Measurements from ENCODE around the gene PTPRS. TPM values are rescaled to one million over a fixed set of nuclear protein-coding genes. Genes with fewer than 3 reads are reported as not detected.
A peak's percentile ranks its signal among the peaks of the same experiment; 100 is the strongest.

Gene PTPRS
- total RNA-seq, 1 experiment from 2014 or later = 215 TPM

- no TSS peak for BruUV-seq (replicated peaks)
- POLR2A ChIA-PET (ENCODE audit: low non-redundant PET) = interaction anchor here (0.6 kb wide), 1 partner anchor 24 kb away, joined by 4 read pairs; no protein-coding TSS in a partner anchor
These were observed 2.6 kb downstream of the PTPRS start for GRCh38 chr19:5337708-5338655.

GRCh38 chr19:5337126-5337525 lies 3.5 kb downstream of the PTPRS start:
- no peak overlapping the region for H3K4me3 ChIP-seq (ENCODE audit: low read depth, low read length, poor library complexity, severe bottlenecking)
- POLR2A ChIA-PET (ENCODE audit: low non-redundant PET) = no interaction called here
- no TSS peak for BruUV-seq (replicated peaks)
- no peaks in the 10 kb centered on the region for H3K9me3 ChIP-seq (ENCODE audit: low read depth, low read length, poor library complexity, severe bottlenecking)
- CTCF ChIA-PET = no interaction called here
- TF ChIP-seq EZH2 (IDR thresholded peaks at IDR 0.05; ENCODE audit: borderline replicate concordance, low read depth, low read length, poor library complexity, severe bottlenecking) (no peak), CTCF (conservative IDR thresholded peaks at IDR 0.05; ENCODE audit: low read depth, low read length) (no peak)
- H3K27me3 ChIP-seq (replicated peaks; ENCODE audit: insufficient read depth, low read depth, low read length, poor library complexity) = no peaks in the 10 kb centered on the region
- peaks cover 11% of the 10 kb centered on the region for H3K4me1 ChIP-seq (ENCODE audit: insufficient read depth, low read length, poor library complexity, severe bottlenecking)
- no peaks in the 10 kb centered on the region for H3K36me3 ChIP-seq (ENCODE audit: insufficient read depth, low read length, poor library complexity, severe bottlenecking)
- H3K27ac ChIP-seq (ENCODE audit: low read depth, low read length, poor library complexity, severe bottlenecking) = no peak overlapping the region
- no peak for DNase-seq (ENCODE audit: low spot score)
- intact Hi-C loops (cut with micrococcal nuclease; ENCODE audit: unreplicated experiment) = no loop called here

More at GRCh38 chr19:5337708-5338655, 2.6 kb downstream of the PTPRS start:
- TF ChIP-seq CTCF (conservative IDR thresholded peaks at IDR 0.05; ENCODE audit: low read depth, low read length) = no peak
- peak overlapping the region; percentile 83 for H3K4me3 ChIP-seq (ENCODE audit: low read depth, low read length, poor library complexity, severe bottlenecking)
- no peaks in the 10 kb centered on the region for H3K36me3 ChIP-seq (ENCODE audit: insufficient read depth, low read length, poor library complexity, severe bottlenecking)
- intact Hi-C loops (cut with micrococcal nuclease; ENCODE audit: unreplicated experiment) = no loop called here
- H3K9me3 ChIP-seq (ENCODE audit: low read depth, low read length, poor library complexity, severe bottlenecking) = no peaks in the 10 kb centered on the region
- DNase-seq (ENCODE audit: low spot score) = no peak
- H3K27me3 ChIP-seq (replicated peaks; ENCODE audit: insufficient read depth, low read depth, low read length, poor library complexity) = no peaks in the 10 kb centered on the region
- H3K4me1 ChIP-seq (ENCODE audit: insufficient read depth, low read length, poor library complexity, severe bottlenecking) = peaks cover 11% of the 10 kb centered on the region
- no peak overlapping the region for H3K27ac ChIP-seq (ENCODE audit: low read depth, low read length, poor library complexity, severe bottlenecking)
- CTCF ChIA-PET = no interaction called here

GRCh38 chr19:5336195-5336965 lies 4.2 kb downstream of the PTPRS start:
- POLR2A ChIA-PET (ENCODE audit: low non-redundant PET) = no interaction called here
- no TSS peak for BruUV-seq (replicated peaks)
- no peak overlapping the region for H3K4me3 ChIP-seq (ENCODE audit: low read depth, low read length, poor library complexity, severe bottlenecking)

More at GRCh38 chr19:5336195-5336965, 4.2 kb downstream of the PTPRS start:
- H3K27ac ChIP-seq (ENCODE audit: low read depth, low read length, poor library complexity, severe bottlenecking) = no peak overlapping the region
- no peaks in the 10 kb centered on the region for H3K36me3 ChIP-seq (ENCODE audit: insufficient read depth, low read length, poor library complexity, severe bottlenecking)
- no peaks in the 10 kb centered on the region for H3K27me3 ChIP-seq (replicated peaks; ENCODE audit: insufficient read depth, low read depth, low read length, poor library complexity)
- peaks cover 11% of the 10 kb centered on the region for H3K4me1 ChIP-seq (ENCODE audit: insufficient read depth, low read length, poor library complexity, severe bottlenecking)
- H3K9me3 ChIP-seq (ENCODE audit: low read depth, low read length, poor library complexity, severe bottlenecking) = no peaks in the 10 kb centered on the region
- CTCF ChIA-PET = no interaction called here
- no peak for DNase-seq (ENCODE audit: low spot score)
- TF ChIP-seq EZH2 (IDR thresholded peaks at IDR 0.05; ENCODE audit: borderline replicate concordance, low read depth, low read length, poor library complexity, severe bottlenecking) (no peak), CTCF (conservative IDR thresholded peaks at IDR 0.05; ENCODE audit: low read depth, low read length) (no peak)
- intact Hi-C loops (cut with micrococcal nuclease; ENCODE audit: unreplicated experiment) = no loop called here

Data from A673 (cell line).